GM18873 (cell line): Measurements from ENCODE around the gene MIB2.
"Not testable (repeated sequence)": the region's sequence is repeated elsewhere in the genome, so short reads cannot be mapped to it uniquely, and the experiment has no call there.

ENCODE experiments used
- ATAC-seq: cut with Tn5 transposase; IDR thresholded peaks from one replicate; pipeline ENCODE4 v1.9.1; 2021; ENCODE audit warnings: mild to moderate bottlenecking, moderate library complexity, moderate number of reproducible peaks; ENCODE audit not compliant: unreplicated experiment, low FRiP score

The MIB2 gene

GRCh38 chr1:1640711-1641461 is 25.6 kb downstream of the MIB2 start:
- not testable (repeated sequence) for ATAC-seq

- not testable (repeated sequence) for ATAC-seq
These were observed 31.0 kb downstream of the MIB2 start for GRCh38 chr1:1646326-1646725.

GRCh38 chr1:1647567-1648241 is 32.4 kb downstream of the MIB2 start:
- not testable (repeated sequence) for ATAC-seq

- ATAC-seq: not testable (repeated sequence)
These were observed 33.0 kb downstream of the MIB2 start for GRCh38 chr1:1648265-1648664.

- ATAC-seq: peak; percentile 80
These were observed 43.6 kb downstream of the MIB2 start, which contains the start of gene CDK11B for GRCh38 chr1:1658583-1659549. Gene CDK11B, minus strand, starts transcription at chr1:1659004. Its CDS starts 1,519 bp downstream, at chr1:1657485.

- ATAC-seq: not testable (repeated sequence)
These were observed 47.1 kb downstream of the MIB2 start for GRCh38 chr1:1662392-1662791.

- not testable (repeated sequence) for ATAC-seq
These were observed 47.7 kb downstream of the MIB2 start for GRCh38 chr1:1662830-1663560.

- ATAC-seq: not testable (repeated sequence)
These were observed 49.0 kb downstream of the MIB2 start for GRCh38 chr1:1664318-1664717.

- no peak for ATAC-seq
These were observed 49.9 kb downstream of the MIB2 start for GRCh38 chr1:1664941-1665814.

GRCh38 chr1:1665815-1666251 is 50.5 kb downstream of the MIB2 start:
- no peak for ATAC-seq

- no peak for ATAC-seq
These were observed 51.2 kb downstream of the MIB2 start for GRCh38 chr1:1666526-1666925.

- no peak for ATAC-seq
These were observed 54.5 kb downstream of the MIB2 start for GRCh38 chr1:1669468-1670440.

- no peak for ATAC-seq
These were observed 55.6 kb downstream of the MIB2 start for GRCh38 chr1:1670866-1671265.

- no peak for ATAC-seq
These were observed 56.2 kb downstream of the MIB2 start for GRCh38 chr1:1671365-1672119.

GRCh38 chr1:1672181-1672965 is 57.1 kb downstream of the MIB2 start:
- ATAC-seq: no peak

- not testable (repeated sequence) for ATAC-seq
These were observed 59.5 kb downstream of the MIB2 start for GRCh38 chr1:1674806-1675205.
